Lower lobe of right lung (tissue), 2 donors: ENCODE results near the gene GGA2. TPM values are rescaled to one million over a fixed set of nuclear protein-coding genes. Genes with fewer than 3 reads are reported as not detected.

Experiments
- ATAC-seq, 2 donors: fragments of 200-7000 bp; cut with Tn5 transposase; one replicate each; pipeline ENCODE4 v1.9.1; 2020 to 2022; ENCODE audit warnings: mild to moderate bottlenecking in 2 of 2, moderate library complexity in 2 of 2
- DNase-seq: peaks from one replicate; pipeline ENCODE4 v3.0.0-alpha.2; 2020
- H3K27ac ChIP-seq: fragments of 200-600 bp; one replicate; pipeline ENCODE4 v1.8.0; 2022
- H3K27me3 ChIP-seq: fragments of 200-600 bp; one replicate; pipeline ENCODE4 v1.8.0; 2022; ENCODE audit warnings: low read depth
- H3K36me3 ChIP-seq: fragments of 200-600 bp; one replicate; pipeline ENCODE4 v1.8.0; 2022; ENCODE audit warnings: mild to moderate bottlenecking
- H3K4me1 ChIP-seq: fragments of 200-600 bp; one replicate; pipeline ENCODE4 v1.8.0; 2022
- H3K4me3 ChIP-seq: fragments of 200-600 bp; one replicate; pipeline ENCODE4 v1.8.0; 2022; ENCODE audit warnings: mild to moderate bottlenecking
- H3K9me3 ChIP-seq: fragments of 200-600 bp; one replicate; pipeline ENCODE4 v1.8.0; 2022
- CTCF ChIP-seq: fragments of 200-600 bp; IDR thresholded peaks from one replicate; pipeline ENCODE4 v1.8.0; 2022; ENCODE audit warnings: antibody characterized with exemption, mild to moderate bottlenecking
- intact Hi-C: fragments of 100-400 bp; cut with DNase I; formaldehyde crosslinking; loops from one replicate; pipeline ENCODE4 v1.11.0; 2022
- total RNA-seq: library from RNA; stranded (reverse); fragmentation: NEBNext Ultra II Directional; extraction: Animal tissue kit (Norgen Biotek cat#: 25700); gene quantifications from one replicate; pipeline ENCODE4 v1.2.1, GENCODE V29; 2021
- donor health status: DM: no; HTN: yes; CAD: no; lungs with severe emphysema.

GGA2 gene
- total RNA-seq, 1 donor from 2014 or later = 204 TPM

- peak; percentile 59 for DNase-seq
- TF ChIP-seq CTCF = no peak
- Histone ChIP-seq H3K27ac (peak overlapping the region; percentile 85), H3K9me3 (no peaks in the 10 kb centered on the region), H3K27me3 (no peaks in the 10 kb centered on the region), H3K4me1 (peaks cover 28% of the 10 kb centered on the region), H3K36me3 (peaks cover 17% of the 10 kb centered on the region), H3K4me3 (no peak overlapping the region)
- ATAC-seq = peak; percentile 94
- intact Hi-C loops = no loop called here
These were observed 86.7 kb downstream of the GGA2 start for GRCh38 chr16:23423496-23424049.

- Histone ChIP-seq H3K36me3 (peaks cover 45% of the 10 kb centered on the region), H3K4me3 (no peak overlapping the region), H3K27me3 (no peaks in the 10 kb centered on the region), H3K9me3 (no peaks in the 10 kb centered on the region), H3K4me1 (peaks cover 24% of the 10 kb centered on the region), H3K27ac (no peak overlapping the region)
- DNase-seq (no peak), ATAC-seq (no peak)
- no peak for TF ChIP-seq CTCF
- intact Hi-C loops = no loop called here
These were observed 90.3 kb downstream of the GGA2 start for GRCh38 chr16:23420011-23420410.

GRCh38 chr16:23416816-23417215, 93.5 kb downstream of the GGA2 start:
- no peaks in the 10 kb centered on the region for H3K4me1 ChIP-seq
- no peak for DNase-seq
- no peaks in the 10 kb centered on the region for H3K27me3 ChIP-seq
- no peak overlapping the region for H3K4me3 ChIP-seq
- intact Hi-C loops = no loop called here
- ATAC-seq = no peak
- no peaks in the 10 kb centered on the region for H3K9me3 ChIP-seq
- TF ChIP-seq CTCF = no peak
- no peak overlapping the region for H3K27ac ChIP-seq
- H3K36me3 ChIP-seq = peaks cover 77% of the 10 kb centered on the region

- Histone ChIP-seq H3K36me3 (peaks cover 86% of the 10 kb centered on the region), H3K4me3 (no peak overlapping the region), H3K27ac (no peak overlapping the region), H3K4me1 (no peaks in the 10 kb centered on the region), H3K27me3 (no peaks in the 10 kb centered on the region), H3K9me3 (no peaks in the 10 kb centered on the region)
- no peak for TF ChIP-seq CTCF
- DNase-seq (no peak), ATAC-seq (no peak)
- intact Hi-C loops = no loop called here
These were observed 95.6 kb downstream of the GGA2 start for GRCh38 chr16:23414731-23415130.

Other genes starting within 250 kb of the GGA2 start
- gene SCNN1B, start 208.2 kb downstream of the GGA2 start, total RNA-seq = 38.3 TPM
- gene COG7, start 57.3 kb downstream of the GGA2 start, total RNA-seq = 21.3 TPM
- 19.5 TPM for gene EARS2, start 46.9 kb upstream of the GGA2 start, total RNA-seq
- gene UBFD1, start 47.2 kb upstream of the GGA2 start, total RNA-seq = 39.1 TPM
- 56.5 TPM for gene NDUFAB1, start 85.8 kb upstream of the GGA2 start, total RNA-seq
- 12.7 TPM for gene PALB2, start 130.8 kb upstream of the GGA2 start, total RNA-seq
- gene DCTN5, start 131.0 kb upstream of the GGA2 start, total RNA-seq = 42.7 TPM
- gene PLK1, start 168.4 kb upstream of the GGA2 start, total RNA-seq = 2.3 TPM
- 4.9 TPM for gene ERN2, start 202.7 kb upstream of the GGA2 start, total RNA-seq
- 0.80 TPM for gene CHP2, start 244.5 kb upstream of the GGA2 start, total RNA-seq